Inflammatory macrophage (primary cell): ENCODE measurements around the gene ART4.

Experiments
- DNase-seq, 2 donors: peaks; one replicate each; pipeline ENCODE4 v3.0.0-alpha.2; 2020 to 2022

ART4 gene

GRCh38 chr12:14850929-14851663 lies 7.8 kb upstream of the ART4 start:
- DNase-seq, result no peak

DNA sequence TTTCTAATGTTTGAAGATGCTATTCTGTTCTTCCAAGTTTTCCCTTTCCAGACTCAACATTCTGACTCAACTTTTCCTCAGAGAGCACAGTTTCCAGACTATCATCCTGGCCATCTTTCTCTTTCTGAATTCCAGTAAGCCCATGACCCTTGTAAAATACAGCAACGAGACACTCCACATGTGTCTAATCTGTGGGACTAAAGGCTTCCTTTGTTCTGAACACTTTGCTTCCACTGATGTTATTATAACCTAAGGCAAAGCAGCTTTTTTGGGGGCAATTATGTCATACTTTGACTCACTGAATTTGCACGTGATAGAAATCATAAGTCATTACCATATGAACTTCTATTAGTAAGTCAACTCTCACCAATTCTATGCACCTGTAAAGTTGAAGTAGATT lies 6.3 kb upstream of the ART4 start:
- DNase-seq, result no peak

- no peak for DNase-seq
These were observed 3.7 kb upstream of the ART4 start for GRCh38 chr12:14846876-14847580.

DNA sequence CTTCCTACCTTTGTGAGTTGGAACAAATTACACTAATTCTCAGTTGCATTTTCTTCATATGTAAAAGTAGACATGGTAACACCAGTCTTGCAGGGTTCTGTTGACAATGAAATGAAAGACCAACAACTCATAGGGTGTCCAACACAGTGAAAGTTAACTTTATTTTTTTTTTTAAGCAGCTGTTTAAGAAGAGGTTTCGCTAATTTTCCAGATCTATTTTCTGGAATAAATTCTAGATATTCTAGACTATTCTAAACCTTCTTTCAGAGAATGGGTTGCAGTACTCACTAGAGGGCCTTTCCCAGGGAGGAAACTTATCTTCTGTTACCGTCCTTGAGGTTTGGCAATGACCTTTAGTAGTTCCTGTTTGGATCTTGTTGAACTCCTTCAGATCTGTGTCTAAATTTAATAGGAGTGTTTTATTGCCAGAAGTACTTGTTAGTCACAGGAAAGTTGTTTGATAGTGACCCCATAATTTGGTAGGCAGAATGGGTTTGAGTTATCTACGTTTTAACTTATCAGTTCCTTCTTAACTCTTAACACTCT lies 2.8 kb upstream of the ART4 start:
- peak; percentile 50 to 56 for DNase-seq

DNA sequence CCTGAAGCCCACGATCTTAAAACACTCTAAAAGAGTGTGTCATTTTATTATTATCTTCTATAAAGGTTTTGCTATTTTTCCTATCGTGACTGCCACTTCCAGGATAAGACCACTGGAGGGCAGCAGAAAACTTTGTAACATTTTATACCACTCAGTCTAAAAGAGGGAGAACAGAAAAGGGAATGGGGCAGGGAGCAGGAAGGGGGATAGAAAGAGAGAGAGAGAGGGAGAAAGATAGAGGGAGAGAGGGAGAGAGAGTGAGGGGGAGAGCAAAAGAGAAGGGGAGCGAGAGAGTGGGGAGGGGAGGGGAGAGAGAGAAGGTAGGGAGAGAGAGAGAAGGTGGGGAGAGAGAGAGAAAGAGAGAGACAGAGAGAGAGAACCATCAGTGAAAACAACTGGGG lies 2.0 kb upstream of the ART4 start:
- peak; percentile 43 to 61 for DNase-seq

DNA sequence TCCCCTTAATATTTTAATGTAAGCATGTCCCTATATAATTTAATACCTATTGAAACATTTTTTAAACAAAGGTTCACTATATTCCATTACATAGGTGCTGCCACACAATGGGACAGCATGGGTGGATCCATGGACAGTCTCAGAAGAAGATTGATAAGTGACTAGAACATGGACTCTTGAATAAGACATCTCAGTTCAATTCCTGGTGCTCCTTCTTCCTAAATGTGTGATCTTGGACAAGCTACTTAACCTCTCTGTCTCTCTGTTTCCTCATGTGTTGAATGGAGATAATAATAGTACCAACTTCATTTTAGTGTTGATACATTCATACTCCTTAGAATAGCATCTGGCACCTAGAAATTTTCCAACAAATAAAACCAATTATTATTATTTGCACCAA lies 1.1 kb upstream of the ART4 start:
- DNase-seq, result no peak

DNA sequence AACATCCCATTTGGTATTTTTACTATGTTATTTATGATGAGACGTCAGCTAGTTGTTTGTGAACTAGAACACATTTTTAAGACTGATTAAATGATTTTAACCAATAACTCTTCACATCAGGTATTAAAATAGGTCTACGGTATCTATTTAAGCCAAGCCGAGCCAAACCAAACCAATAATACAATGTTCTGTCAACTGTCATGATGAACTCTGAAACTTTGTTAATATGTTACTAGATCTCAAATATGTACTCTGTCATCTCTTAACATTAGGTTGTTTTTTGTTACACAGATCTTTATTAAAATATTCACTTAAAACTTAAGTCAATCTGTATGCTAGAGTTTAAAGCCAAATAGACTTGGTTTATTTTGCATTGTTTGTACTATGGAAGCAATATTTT lies 1.0 kb downstream of the ART4 start:
- no peak for DNase-seq

- DNase-seq, result no peak
These were observed 1.6 kb downstream of the ART4 start for GRCh38 chr12:14841761-14842160.

GRCh38 chr12:14840616-14841015 lies 2.7 kb downstream of the ART4 start:
- DNase-seq, result no peak

GRCh38 chr12:14839262-14839661 lies 4.1 kb downstream of the ART4 start:
- DNase-seq, result no peak

DNA sequence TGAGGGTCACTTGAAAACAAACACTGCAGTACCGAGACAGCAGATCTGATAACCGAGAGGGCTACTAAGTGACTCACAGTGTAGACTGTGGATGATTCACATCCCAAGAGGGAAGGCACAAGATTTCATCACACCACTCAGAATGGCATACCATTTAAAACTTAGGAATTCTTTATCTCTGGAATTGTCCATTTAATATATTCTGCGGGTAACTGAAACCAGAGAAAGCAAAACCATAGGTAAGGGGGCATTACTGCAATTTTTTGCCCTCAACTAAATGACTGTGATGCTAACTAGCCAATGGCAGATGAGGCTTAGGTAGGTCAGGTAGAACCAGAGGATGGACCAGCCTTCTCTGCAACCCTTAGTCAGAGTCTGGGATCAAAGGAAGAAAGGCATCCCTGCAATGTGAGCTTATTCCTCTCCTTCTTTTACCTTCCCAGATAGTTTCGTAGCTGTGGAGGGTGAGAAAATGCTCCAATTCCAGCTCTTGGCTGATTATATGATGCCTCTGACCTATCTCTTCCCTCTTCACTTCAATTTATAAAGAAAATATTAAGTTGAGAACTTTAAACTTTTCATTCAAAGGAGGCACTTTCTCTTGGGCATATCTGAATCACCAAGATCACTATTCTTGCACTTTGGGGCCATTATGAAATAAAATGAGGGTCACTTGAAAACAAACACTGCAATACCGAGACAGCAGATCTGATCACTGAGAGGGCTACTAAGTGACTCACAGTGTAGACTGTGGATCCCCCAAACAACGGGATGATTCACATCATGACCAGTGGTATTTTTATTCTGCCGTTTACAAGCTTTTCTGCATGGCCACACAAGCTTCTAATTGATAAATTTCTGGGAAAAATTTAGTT lies 6.8 kb downstream of the ART4 start:
- peak in 1 of 2 donors; percentile 13 for DNase-seq

DNA sequence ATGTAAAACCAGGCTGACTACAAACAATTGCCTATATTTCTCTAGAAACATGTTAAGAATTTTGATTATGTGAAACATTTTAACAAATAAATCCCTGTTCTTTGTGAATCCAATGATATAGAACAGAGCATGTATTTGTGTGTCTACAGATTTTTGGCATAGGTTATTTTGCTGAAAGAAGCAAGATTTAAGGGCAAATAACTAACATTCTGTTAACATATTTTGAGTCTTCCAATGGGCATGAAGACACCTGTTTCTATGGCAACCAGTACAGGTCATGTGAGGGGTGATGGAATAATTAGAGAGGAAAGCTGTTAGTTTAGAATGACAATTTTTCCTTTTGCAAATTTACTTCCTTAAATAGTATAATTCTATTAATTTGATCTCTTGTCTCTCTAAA lies 8.8 kb downstream of the ART4 start:
- DNase-seq, result no peak

GRCh38 chr12:14833952-14834351 lies 9.4 kb downstream of the ART4 start:
- no peak for DNase-seq

DNA sequence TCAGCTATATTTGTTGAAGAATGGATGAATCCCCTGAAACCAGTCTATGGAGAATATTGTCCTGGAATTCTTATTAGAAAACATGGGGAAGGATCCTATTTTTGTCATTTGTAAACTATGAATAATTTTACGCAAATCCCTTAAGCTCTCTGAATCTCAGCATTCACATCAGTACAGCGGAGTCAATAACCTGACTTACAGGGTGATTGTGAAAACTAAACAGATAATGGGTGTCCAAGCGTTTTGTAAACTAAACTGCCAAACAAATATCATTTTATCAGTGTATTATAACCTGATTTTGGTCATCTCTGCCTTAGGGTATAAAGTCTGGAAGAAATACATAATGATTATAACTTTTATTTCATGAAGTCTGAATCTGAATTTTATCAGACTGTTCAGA lies 10.0 kb downstream of the ART4 start:
- DNase-seq, result no peak

DNA sequence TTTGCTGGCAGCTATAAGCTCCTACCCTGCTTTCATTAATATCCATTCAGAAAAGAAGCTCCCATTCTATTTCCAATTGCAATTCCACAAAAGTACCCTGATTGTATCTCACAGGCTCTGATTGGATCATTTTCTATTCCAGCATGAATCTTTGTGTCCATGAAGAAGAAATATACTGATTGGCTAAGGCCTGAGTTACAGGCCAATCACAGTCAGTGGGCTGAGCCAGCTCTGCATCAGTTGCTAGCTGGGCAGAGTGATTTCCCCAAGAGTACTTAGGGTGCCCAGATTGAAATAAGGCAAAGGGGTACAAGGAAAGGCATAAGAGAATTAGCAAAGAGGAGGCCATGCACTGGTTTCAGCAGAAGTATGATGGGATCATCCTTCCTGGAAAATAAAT lies 14.4 kb downstream of the ART4 start:
- DNase-seq, result peak; percentile 24

- DNase-seq, result no peak
These were observed 16.3 kb downstream of the ART4 start for GRCh38 chr12:14827043-14827442.

GRCh38 chr12:14826491-14826890 lies 16.8 kb downstream of the ART4 start:
- DNase-seq, result no peak

DNA sequence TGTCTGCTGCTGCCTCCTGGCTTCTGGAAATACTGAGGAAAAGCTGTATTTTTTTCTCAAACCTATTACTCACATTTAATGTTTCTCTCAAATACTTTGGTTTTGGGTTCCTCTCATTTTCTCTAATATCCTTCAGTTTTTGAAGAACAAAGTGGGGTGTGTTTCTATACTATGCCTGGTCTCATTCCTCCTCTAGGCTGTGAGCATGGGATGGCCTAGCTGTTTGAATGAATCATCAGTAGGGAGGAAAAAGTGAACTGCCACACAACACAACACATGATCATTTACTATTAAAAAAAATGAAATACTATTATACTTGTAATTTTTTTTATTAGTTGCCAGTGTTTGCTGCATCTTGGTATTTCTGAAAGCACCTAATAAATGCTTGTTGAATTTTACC lies 18.1 kb downstream of the ART4 start:
- no peak for DNase-seq

GRCh38 chr12:14824012-14824634 lies 19.2 kb downstream of the ART4 start:
- no peak for DNase-seq

GRCh38 chr12:14814014-14814413 lies 29.3 kb downstream of the ART4 start, which contains the start of gene SMCO3:
Gene SMCO3, minus strand, starts transcription at chr12:14814182. Its CDS starts 7,502 bp downstream, at chr12:14806680.
- no peak for DNase-seq

DNA sequence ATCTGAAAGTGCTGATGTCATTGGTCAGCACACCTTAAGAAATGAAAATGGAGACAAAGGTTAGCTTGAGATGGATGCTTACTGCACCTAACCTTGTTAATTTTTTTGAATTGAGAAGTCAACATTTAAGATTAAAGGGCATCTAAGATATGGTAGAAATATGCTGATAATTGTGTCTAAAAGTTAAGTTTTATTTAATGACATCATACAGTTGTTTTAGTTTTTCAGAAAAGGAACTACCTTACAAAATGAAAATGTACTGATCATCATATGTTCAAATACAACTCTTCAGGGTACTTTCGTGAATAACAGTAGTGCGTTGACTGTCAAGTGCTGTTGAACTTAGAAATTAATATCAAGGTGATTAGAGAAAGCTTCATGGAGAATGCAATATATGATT lies 31.8 kb downstream of the ART4 start:
- DNase-seq, result no peak

- no peak for DNase-seq
These were observed 32.3 kb downstream of the ART4 start for GRCh38 chr12:14810953-14811483.
